Activated naive CD8-positive, alpha-beta T cell treated with anti-CD3 and anti-CD28 coated beads, Interleukin-2, amount 50 U/mL, for 24 hours (primary cell): ENCODE data around the gene DOCK11.
"Not testable (repeated sequence)": the region's sequence is repeated elsewhere in the genome, so short reads cannot be mapped to it uniquely, and the experiment has no call there.

Experiments used
- ATAC-seq: fragments of 150-1000 bp; cut with Tn5 transposase; one replicate; pipeline ENCODE4 v1.10.0; 2021
- DNase-seq: peaks from one replicate; pipeline ENCODE4 v3.0.0; 2021
- H3K27ac Mint-ChIP-seq: one replicate; pipeline ENCODE4 v1.8.0; 2021; ENCODE audit warnings: mild to moderate bottlenecking, mixed read lengths
- H3K27me3 Mint-ChIP-seq: one replicate; pipeline ENCODE4 v1.8.0; 2021; ENCODE audit warnings: mixed read lengths
- H3K36me3 Mint-ChIP-seq: one replicate; pipeline ENCODE4 v1.8.0; 2021; ENCODE audit warnings: low read depth, mixed read lengths
- H3K4me1 Mint-ChIP-seq: one replicate; pipeline ENCODE4 v1.8.0; 2021; ENCODE audit warnings: mixed read lengths
- H3K4me3 Mint-ChIP-seq: one replicate; pipeline ENCODE4 v1.8.0; 2021; ENCODE audit warnings: mild to moderate bottlenecking, moderate library complexity, mixed read lengths
- H3K9me3 Mint-ChIP-seq: one replicate; pipeline ENCODE4 v1.8.0; 2021; ENCODE audit warnings: mixed read lengths

Gene DOCK11

GRCh38 chrX:118720058-118720707 lies 224.6 kb downstream of the DOCK11 start:
- Mint-ChIP-seq H3K9me3 (no peaks in the 10 kb centered on the region), H3K27ac (no peak overlapping the region), H3K27me3 (peaks cover 2% of the 10 kb centered on the region), H3K36me3 (no peaks in the 10 kb centered on the region), H3K4me3 (no peak overlapping the region), H3K4me1 (peaks cover 4% of the 10 kb centered on the region)
- ATAC-seq (no peak), DNase-seq (no peak)

GRCh38 chrX:118723376-118723775 lies 227.8 kb downstream of the DOCK11 start:
- H3K36me3 Mint-ChIP-seq: no peaks in the 10 kb centered on the region
- no peak overlapping the region for H3K27ac Mint-ChIP-seq
- H3K27me3 Mint-ChIP-seq: peaks cover 13% of the 10 kb centered on the region
- no peaks in the 10 kb centered on the region for H3K9me3 Mint-ChIP-seq
- no peak for ATAC-seq
- H3K4me3 Mint-ChIP-seq: no peak overlapping the region
- H3K4me1 Mint-ChIP-seq: peaks cover 7% of the 10 kb centered on the region
- DNase-seq: no peak

- ATAC-seq: no peak
- Mint-ChIP-seq H3K4me1 (peaks cover 7% of the 10 kb centered on the region), H3K27me3 (peaks cover 20% of the 10 kb centered on the region), H3K27ac (no peak overlapping the region), H3K4me3 (no peak overlapping the region), H3K9me3 (no peaks in the 10 kb centered on the region), H3K36me3 (no peaks in the 10 kb centered on the region)
- no peak for DNase-seq
Observed at GRCh38 chrX:118724365-118724764, 228.8 kb downstream of the DOCK11 start.

GRCh38 chrX:118724775-118725174 lies 229.2 kb downstream of the DOCK11 start:
- H3K36me3 Mint-ChIP-seq: no peaks in the 10 kb centered on the region
- peaks cover 20% of the 10 kb centered on the region for H3K27me3 Mint-ChIP-seq
- ATAC-seq (no peak), DNase-seq (no peak)
- peaks cover 7% of the 10 kb centered on the region for H3K4me1 Mint-ChIP-seq
- peak overlapping the region; percentile 62 for H3K27ac Mint-ChIP-seq
- no peaks in the 10 kb centered on the region for H3K9me3 Mint-ChIP-seq
- H3K4me3 Mint-ChIP-seq: no peak overlapping the region

GRCh38 chrX:118726396-118726795 lies 230.8 kb downstream of the DOCK11 start:
- no peak for DNase-seq
- Mint-ChIP-seq H3K36me3 (no peaks in the 10 kb centered on the region), H3K27me3 (peaks cover 20% of the 10 kb centered on the region), H3K27ac (no peak overlapping the region), H3K9me3 (no peaks in the 10 kb centered on the region), H3K4me1 (peaks cover 7% of the 10 kb centered on the region), H3K4me3 (no peak overlapping the region)
- no peak for ATAC-seq

GRCh38 chrX:118726887-118727685 lies 231.5 kb downstream of the DOCK11 start, which contains the start of gene IL13RA1:
IL13RA1 (plus strand) TSS chrX:118727606; CDS start chrX:118727639, 33 bp downstream.
- ATAC-seq: peak; percentile 52
- Mint-ChIP-seq H3K27me3 (peaks cover 20% of the 10 kb centered on the region), H3K36me3 (no peaks in the 10 kb centered on the region), H3K9me3 (no peaks in the 10 kb centered on the region), H3K4me3 (peak within 1 kb of the TSS; percentile 60), H3K4me1 (peaks cover 7% of the 10 kb centered on the region), H3K27ac (no peak within 1 kb of the TSS)
- peak; percentile 10 for DNase-seq

GRCh38 chrX:118727686-118728339 lies 232.2 kb downstream of the DOCK11 start:
- no peaks in the 10 kb centered on the region for H3K9me3 Mint-ChIP-seq
- peak; percentile 3 for DNase-seq
- H3K27me3 Mint-ChIP-seq: peaks cover 22% of the 10 kb centered on the region
- no peak overlapping the region for H3K27ac Mint-ChIP-seq
- no peaks in the 10 kb centered on the region for H3K36me3 Mint-ChIP-seq
- ATAC-seq: no peak
- H3K4me1 Mint-ChIP-seq: peaks cover 7% of the 10 kb centered on the region
- peak overlapping the region; percentile 60 for H3K4me3 Mint-ChIP-seq

- no peak overlapping the region for H3K27ac Mint-ChIP-seq
- no peaks in the 10 kb centered on the region for H3K9me3 Mint-ChIP-seq
- ATAC-seq (no peak), DNase-seq (no peak)
- peaks cover 7% of the 10 kb centered on the region for H3K4me1 Mint-ChIP-seq
- H3K27me3 Mint-ChIP-seq: peaks cover 20% of the 10 kb centered on the region
- H3K4me3 Mint-ChIP-seq: no peak overlapping the region
- H3K36me3 Mint-ChIP-seq: no peaks in the 10 kb centered on the region
Observed at GRCh38 chrX:118729042-118729652, 233.5 kb downstream of the DOCK11 start.

- peaks cover 7% of the 10 kb centered on the region for H3K4me1 Mint-ChIP-seq
- peaks cover 26% of the 10 kb centered on the region for H3K27me3 Mint-ChIP-seq
- DNase-seq (no peak), ATAC-seq (no peak)
- no peak overlapping the region for H3K27ac Mint-ChIP-seq
- no peaks in the 10 kb centered on the region for H3K9me3 Mint-ChIP-seq
- H3K4me3 Mint-ChIP-seq: no peak overlapping the region
- H3K36me3 Mint-ChIP-seq: no peaks in the 10 kb centered on the region
Observed at GRCh38 chrX:118730500-118731247, 235.1 kb downstream of the DOCK11 start.

GRCh38 chrX:118732551-118732950 lies 236.9 kb downstream of the DOCK11 start:
- peaks cover 24% of the 10 kb centered on the region for H3K27me3 Mint-ChIP-seq
- H3K4me1 Mint-ChIP-seq, H3K27ac Mint-ChIP-seq, ATAC-seq, H3K9me3 Mint-ChIP-seq, DNase-seq, H3K4me3 Mint-ChIP-seq, H3K36me3 Mint-ChIP-seq: not testable (repeated sequence)

GRCh38 chrX:118734909-118735308 lies 239.3 kb downstream of the DOCK11 start:
- Mint-ChIP-seq H3K4me1 (peaks cover 8% of the 10 kb centered on the region), H3K4me3 (no peak overlapping the region), H3K36me3 (no peaks in the 10 kb centered on the region), H3K27ac (peak overlapping the region; percentile 55), H3K27me3 (peaks cover 15% of the 10 kb centered on the region), H3K9me3 (no peaks in the 10 kb centered on the region)
- DNase-seq: no peak
- no peak for ATAC-seq
